Adipose tissue (tissue), 3 donors: ENCODE results near the gene BANP. TPM values are rescaled to one million over a fixed set of nuclear protein-coding genes. Genes with fewer than 3 reads are reported as not detected.
"Not testable (repeated sequence)": the region's sequence is repeated elsewhere in the genome, so short reads cannot be mapped to it uniquely, and the experiment has no call there.

Experiments used
- H3K27ac ChIP-seq: one replicate; pipeline ENCODE4 v1.5.1; 2013; ENCODE audit warnings: low read depth, low read length
- WGBS, 3 donors: extraction: QIAGEN DNeasy Blood & Tissue Kit; methylation state at CpG; one replicate each; pipeline ENCODE4 v1.1.7; 2013; 5-methylcytosine and 5-hydroxymethylcytosine counted together
- polyA plus RNA-seq, 3 donors: library from polyadenylated mRNA; stranded (reverse); fragments of 200-250 nt; gene quantifications; one replicate each; pipeline ENCODE4 v1.2.3, GENCODE V29; 2013
- donor health status: healthy with polysubstance abuse.
- donor health status: Bipolar disorder and iron deficiency.
- donor health status: healthy.

Gene BANP
- polyA plus RNA-seq, 3 donors = 6.0 to 12.3 (median 11.7) TPM

- H3K27ac ChIP-seq = not testable (repeated sequence)
- WGBS, 3 donors = 63 to 70% (median 67%) methylated on average over 20 to 22 of the region's 25 CpGs
Measured at GRCh38 chr16:88093556-88094252, 142.5 kb downstream of the BANP start.

- not testable (repeated sequence) for H3K27ac ChIP-seq
- 65 to 76% (median 71%) methylated on average over 13 to 17 of the region's 17 CpGs for WGBS, 3 donors
Measured at GRCh38 chr16:88094253-88094575, 143.0 kb downstream of the BANP start.

- WGBS, 3 donors = 91 to 98% (median 97%) methylated on average over 3 of the region's 3 CpGs
- H3K27ac ChIP-seq = not testable (repeated sequence)
Measured at GRCh38 chr16:88094900-88095299, 143.7 kb downstream of the BANP start.

GRCh38 chr16:88096659-88097058 is 145.4 kb downstream of the BANP start:
- not testable (repeated sequence) for H3K27ac ChIP-seq
- WGBS, 3 donors = 78 to 84% (median 78%) methylated on average over 2 of the region's 2 CpGs

GRCh38 chr16:88098731-88099562 is 147.7 kb downstream of the BANP start:
- 82 to 85% (median 82%) methylated on average over 25 of the region's 25 CpGs for WGBS, 3 donors
- not testable (repeated sequence) for H3K27ac ChIP-seq

- no peak overlapping the region for H3K27ac ChIP-seq
- WGBS, 3 donors = 78 to 80% (median 78%) methylated on average over 17 of the region's 17 CpGs
Measured at GRCh38 chr16:88099563-88099890, 148.3 kb downstream of the BANP start.

GRCh38 chr16:88099956-88100355 is 148.7 kb downstream of the BANP start:
- H3K27ac ChIP-seq = not testable (repeated sequence)
- WGBS, 3 donors = 80 to 83% (median 81%) methylated on average over 14 of the region's 14 CpGs

GRCh38 chr16:88100801-88101622 is 149.8 kb downstream of the BANP start:
- 14 to 24% (median 22%) methylated on average over 37 to 40 of the region's 40 CpGs for WGBS, 3 donors
- not testable (repeated sequence) for H3K27ac ChIP-seq

- not testable (repeated sequence) for H3K27ac ChIP-seq
- 33 to 45% (median 37%) methylated on average over 21 of the region's 21 CpGs for WGBS, 3 donors
Measured at GRCh38 chr16:88101623-88102105, 150.4 kb downstream of the BANP start.

- H3K27ac ChIP-seq = no peak overlapping the region
- 85 to 91% (median 89%) methylated on average over 17 of the region's 17 CpGs for WGBS, 3 donors
Measured at GRCh38 chr16:88102597-88102996, 151.4 kb downstream of the BANP start.

GRCh38 chr16:88103011-88103410 is 151.8 kb downstream of the BANP start:
- WGBS, 3 donors = 79 to 89% (median 87%) methylated on average over 15 of the region's 15 CpGs
- H3K27ac ChIP-seq = no peak overlapping the region

GRCh38 chr16:88103581-88104188 is 152.5 kb downstream of the BANP start:
- no peak overlapping the region for H3K27ac ChIP-seq
- 80 to 92% (median 91%) methylated on average over 28 of the region's 28 CpGs for WGBS, 3 donors

- H3K27ac ChIP-seq = not testable (repeated sequence)
- 78 to 91% (median 90%) methylated on average over 17 of the region's 17 CpGs for WGBS, 3 donors
Measured at GRCh38 chr16:88104363-88104762, 153.1 kb downstream of the BANP start.

- 86 to 93% (median 87%) methylated on average over 7 of the region's 7 CpGs for WGBS, 3 donors
- not testable (repeated sequence) for H3K27ac ChIP-seq
Measured at GRCh38 chr16:88105574-88106140, 154.4 kb downstream of the BANP start.

GRCh38 chr16:88106566-88106965 is 155.3 kb downstream of the BANP start:
- H3K27ac ChIP-seq = not testable (repeated sequence)
- 91 to 97% (median 96%) methylated on average over 11 to 12 of the region's 12 CpGs for WGBS, 3 donors

GRCh38 chr16:88108762-88109161 is 157.5 kb downstream of the BANP start:
- WGBS, 3 donors = 92 to 94% (median 94%) methylated on average over 12 of the region's 12 CpGs
- H3K27ac ChIP-seq = no peak overlapping the region

GRCh38 chr16:88109726-88110621 is 158.7 kb downstream of the BANP start:
- H3K27ac ChIP-seq = not testable (repeated sequence)

More at GRCh38 chr16:88109726-88110621, 158.7 kb downstream of the BANP start:
- 66 to 86% (median 84%) methylated on average over 28 of the region's 28 CpGs for WGBS, 3 donors
